Measurements from ENCODE around the gene EXOC6B.

Gene EXOC6B

DNA sequence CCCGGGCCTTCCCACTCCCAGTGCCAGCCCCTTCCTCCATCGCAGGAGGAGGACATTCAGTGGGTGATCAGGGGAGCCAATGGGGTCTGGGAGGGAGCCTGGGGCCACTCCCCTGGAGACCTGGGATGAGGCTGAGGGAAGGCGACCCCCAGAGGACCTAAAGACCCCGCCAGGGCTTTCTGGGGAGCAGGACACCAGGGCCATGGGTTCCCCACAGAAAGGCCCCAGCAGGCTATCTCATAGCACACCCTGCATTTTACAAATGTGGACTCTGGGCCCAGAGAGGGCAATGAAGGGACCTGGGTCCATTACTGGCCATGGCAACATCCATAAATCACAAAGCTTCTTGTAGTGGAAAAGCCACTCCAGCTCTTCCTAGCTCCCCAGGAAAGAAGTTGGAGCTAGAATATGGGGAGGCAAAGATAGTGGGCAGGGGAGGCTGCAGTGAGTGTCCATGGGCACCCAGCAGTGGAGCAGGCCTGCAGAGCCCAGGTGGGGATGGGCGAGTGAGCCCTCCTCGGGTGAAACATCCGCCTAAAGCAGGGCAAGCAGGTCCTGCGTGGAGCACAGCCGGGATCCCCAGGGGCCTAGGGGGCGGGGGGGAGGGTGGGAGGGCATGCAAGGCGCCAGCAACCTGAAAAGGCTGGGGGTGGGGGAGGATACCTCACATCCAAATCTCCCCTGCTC is 692.0 kb downstream of the EXOC6B start:
- peaks cover 22% of the 10 kb centered on the region for H3K27me3 ChIP-seq (ENCODE audit: control insufficient read depth, insufficient read depth, low read length)

DNA sequence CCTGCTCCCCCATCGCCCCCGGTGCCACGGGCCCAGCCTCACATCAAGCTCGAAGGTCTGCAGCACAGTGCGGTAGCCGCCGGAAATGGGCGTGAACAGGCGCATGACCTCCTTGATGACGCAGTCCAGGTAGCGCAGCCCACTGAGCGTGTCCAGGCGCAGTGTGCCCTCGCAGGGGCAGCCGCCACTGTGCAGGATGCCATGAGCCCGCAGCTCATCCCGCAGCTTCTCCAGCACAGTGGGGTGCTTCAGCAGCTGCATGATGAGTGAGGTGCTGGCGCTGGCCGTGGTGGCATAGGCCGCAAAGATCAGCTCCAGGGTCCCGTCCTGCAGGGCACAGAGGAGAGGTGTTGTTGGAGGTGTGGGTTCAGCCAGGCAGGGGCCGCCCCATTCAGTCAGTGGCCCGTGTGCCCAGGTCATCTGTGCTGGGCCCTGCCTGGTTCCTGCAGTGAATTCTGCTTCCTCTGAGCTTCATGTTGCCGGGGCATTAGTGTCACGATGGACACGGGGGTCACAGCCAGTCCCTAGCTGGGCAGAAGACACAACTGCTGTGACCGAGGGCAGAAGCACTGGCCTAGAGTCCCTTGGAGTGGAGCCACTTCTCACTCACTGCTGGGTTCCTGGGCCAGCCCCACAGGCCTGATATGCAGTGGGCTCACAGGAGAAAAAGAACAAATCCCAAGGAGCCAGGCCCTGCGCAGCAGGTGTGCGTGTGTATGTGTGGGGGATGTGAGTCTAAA is 692.7 kb downstream of the EXOC6B start:
- Histone ChIP-seq H3K4me3 (ENCODE audit: low read depth, low read length) (no peak overlapping the region), H3K9me3 (ENCODE audit: control insufficient read depth, insufficient read depth, low read length) (no peaks in the 10 kb centered on the region), H3K27ac (ENCODE audit: low read depth, low read length) (no peak overlapping the region), H3K4me1 (ENCODE audit: control insufficient read depth, insufficient read depth, low read length) (peaks cover 11% of the 10 kb centered on the region; the same call in 1 of the 2 replicates), H3K27me3 (ENCODE audit: control insufficient read depth, insufficient read depth, low read length) (0 out of 2 replicates have a peak, but pooled peaks cover 17% of the 10 kb centered on the region), H3K9ac (ENCODE audit: low read depth, low read length) (no peak overlapping the region), H3K36me3 (ENCODE audit: control insufficient read depth, insufficient read depth, low read length) (no peaks in the 10 kb centered on the region)

More for the DNA sequence above, 692.0 kb downstream of the EXOC6B start:
- no peaks in the 10 kb centered on the region for H3K9me3 ChIP-seq (ENCODE audit: control insufficient read depth, insufficient read depth, low read length)
- H3K27ac ChIP-seq (ENCODE audit: low read depth, low read length), result no peak overlapping the region
- H3K36me3 ChIP-seq (ENCODE audit: control insufficient read depth, insufficient read depth, low read length), result no peaks in the 10 kb centered on the region
- H3K9ac ChIP-seq (ENCODE audit: low read depth, low read length), result no peak overlapping the region
- no peak overlapping the region for H3K4me3 ChIP-seq (ENCODE audit: low read depth, low read length)
- H3K4me1 ChIP-seq (ENCODE audit: control insufficient read depth, insufficient read depth, low read length), result peaks cover 11% of the 10 kb centered on the region; the same call in 1 of the 2 replicates

DNA sequence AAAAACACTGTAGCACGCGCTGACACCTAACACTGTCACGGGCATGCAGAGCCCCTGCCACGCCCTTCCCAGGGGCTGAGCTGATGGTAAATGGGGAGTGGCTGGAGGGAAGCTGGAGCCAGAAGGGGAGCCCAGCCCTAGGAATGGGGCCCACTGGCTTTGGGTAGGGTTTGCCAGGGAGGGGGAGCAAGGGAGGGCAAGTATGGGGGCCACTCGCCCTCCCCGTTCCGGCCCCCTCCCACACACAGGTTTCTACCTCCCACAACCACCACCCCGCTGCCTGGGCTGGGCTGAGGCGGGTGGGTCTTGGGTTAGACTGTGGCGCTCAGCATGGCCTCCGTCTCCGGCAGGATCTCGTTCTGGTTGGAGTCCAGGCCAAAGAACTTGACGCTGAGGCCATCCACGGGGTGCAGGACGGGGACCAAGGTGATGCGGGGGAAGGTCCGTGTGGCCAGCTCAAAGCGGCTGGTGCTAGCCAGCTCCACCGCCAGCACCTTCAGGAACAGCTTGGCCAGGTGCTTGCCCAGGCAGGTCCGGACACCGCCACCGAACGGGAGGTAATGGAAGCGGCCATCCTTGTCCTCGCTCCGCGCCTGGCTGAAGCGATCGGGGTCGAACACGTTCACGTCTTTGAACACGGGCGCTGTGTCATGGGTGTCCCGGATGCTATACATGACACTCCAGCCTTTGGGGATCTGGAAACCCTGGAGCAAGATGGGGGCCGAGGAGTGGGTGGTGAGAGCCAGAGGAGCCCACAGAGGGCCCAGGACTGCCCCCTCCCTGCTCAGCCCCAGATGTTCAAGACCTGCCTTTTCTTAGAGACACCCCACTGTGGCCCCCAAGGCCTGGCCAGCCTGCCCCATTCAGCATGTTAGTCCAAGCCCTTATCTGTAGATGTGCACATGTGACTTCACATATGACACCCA is 693.7 kb downstream of the EXOC6B start:
- Histone ChIP-seq H3K27ac (ENCODE audit: low read depth, low read length) (no peak overlapping the region), H3K4me1 (ENCODE audit: control insufficient read depth, insufficient read depth, low read length) (peaks cover 11% of the 10 kb centered on the region; the same call in 1 of the 2 replicates), H3K4me3 (ENCODE audit: low read depth, low read length) (no peak overlapping the region), H3K27me3 (ENCODE audit: control insufficient read depth, insufficient read depth, low read length) (0 out of 2 replicates have a peak, but pooled peaks cover 15% of the 10 kb centered on the region), H3K36me3 (ENCODE audit: control insufficient read depth, insufficient read depth, low read length) (no peaks in the 10 kb centered on the region), H3K9ac (ENCODE audit: low read depth, low read length) (no peak overlapping the region), H3K9me3 (ENCODE audit: control insufficient read depth, insufficient read depth, low read length) (no peaks in the 10 kb centered on the region)

DNA sequence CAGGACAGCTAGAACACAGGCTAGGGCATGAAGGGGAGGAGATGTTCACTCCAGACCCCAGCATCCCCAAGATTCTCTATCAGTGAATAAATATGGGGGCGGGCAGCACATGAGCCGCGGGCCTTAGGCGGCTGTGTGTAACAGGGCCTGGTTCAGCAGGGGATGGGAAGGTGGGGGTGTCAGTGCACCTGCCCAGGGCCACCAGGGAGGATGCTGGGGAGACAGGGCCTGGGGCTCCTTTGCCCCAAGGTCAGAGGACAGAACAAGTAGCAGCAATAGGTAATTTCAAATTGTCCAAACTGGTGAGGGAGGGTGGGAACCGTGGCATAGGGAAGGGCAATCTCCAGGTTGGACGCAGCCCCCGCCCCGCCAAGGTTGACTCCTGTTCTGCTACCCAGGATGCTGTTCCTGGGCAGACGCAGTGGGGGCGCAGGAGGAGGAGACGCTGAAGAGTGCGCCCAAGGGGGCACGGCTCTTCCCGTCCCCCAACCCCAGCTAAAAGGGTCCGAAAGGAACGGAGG is 694.4 kb downstream of the EXOC6B start:
- Histone ChIP-seq H3K36me3 (ENCODE audit: control insufficient read depth, insufficient read depth, low read length) (no peaks in the 10 kb centered on the region), H3K4me3 (ENCODE audit: low read depth, low read length) (no peak overlapping the region), H3K27me3 (ENCODE audit: control insufficient read depth, insufficient read depth, low read length) (0 out of 2 replicates have a peak, but pooled peaks cover 15% of the 10 kb centered on the region), H3K9ac (ENCODE audit: low read depth, low read length) (no peak overlapping the region), H3K4me1 (ENCODE audit: control insufficient read depth, insufficient read depth, low read length) (peaks cover 11% of the 10 kb centered on the region; the same call in 1 of the 2 replicates), H3K27ac (ENCODE audit: low read depth, low read length) (no peak overlapping the region), H3K9me3 (ENCODE audit: control insufficient read depth, insufficient read depth, low read length) (no peaks in the 10 kb centered on the region)

DNA sequence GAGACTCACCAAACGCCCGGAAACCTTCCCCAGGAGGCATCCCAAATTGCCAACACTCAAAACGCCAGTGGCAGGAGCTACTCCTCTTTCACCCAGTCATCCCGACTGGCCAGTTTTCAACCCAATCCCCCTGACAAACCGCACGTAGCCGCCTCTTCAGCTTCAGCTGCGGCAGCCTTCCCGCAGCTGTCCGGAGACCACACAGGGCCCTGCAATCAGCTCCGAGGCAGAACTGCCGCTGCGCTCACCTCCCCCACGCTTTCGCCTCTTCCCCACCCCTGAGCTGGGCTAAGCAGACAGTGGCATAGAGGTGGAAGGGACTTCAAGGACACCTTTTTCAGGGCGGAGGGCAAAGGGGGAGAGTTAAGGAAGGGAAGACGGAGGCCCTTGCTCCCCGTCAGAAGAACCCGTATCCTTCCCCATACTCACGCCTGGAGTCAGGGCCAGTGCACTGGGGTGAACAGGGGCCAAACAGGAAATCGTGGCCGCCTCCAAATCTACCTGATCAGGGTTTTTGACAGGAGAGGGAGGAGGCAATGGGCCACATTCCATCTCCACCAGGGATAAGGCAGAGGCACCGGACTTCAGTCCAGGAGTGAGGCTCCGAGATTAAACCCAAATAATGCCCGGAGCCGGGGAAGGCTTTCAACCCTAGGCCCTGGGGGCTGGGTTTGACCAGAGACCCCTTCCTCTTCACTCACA is 695.0 kb downstream of the EXOC6B start:
- no peaks in the 10 kb centered on the region for H3K36me3 ChIP-seq (ENCODE audit: control insufficient read depth, insufficient read depth, low read length)
- H3K4me1 ChIP-seq (ENCODE audit: control insufficient read depth, insufficient read depth, low read length), result peaks cover 11% of the 10 kb centered on the region; the same call in 1 of the 2 replicates
- no peak overlapping the region for H3K27ac ChIP-seq (ENCODE audit: low read depth, low read length)
- H3K9ac ChIP-seq (ENCODE audit: low read depth, low read length), result no peak overlapping the region
- no peaks in the 10 kb centered on the region for H3K9me3 ChIP-seq (ENCODE audit: control insufficient read depth, insufficient read depth, low read length)
- no peak overlapping the region for H3K4me3 ChIP-seq (ENCODE audit: low read depth, low read length)
- peaks cover 15% of the 10 kb centered on the region; the same call in 1 of the 2 replicates for H3K27me3 ChIP-seq (ENCODE audit: control insufficient read depth, insufficient read depth, low read length)

DNA sequence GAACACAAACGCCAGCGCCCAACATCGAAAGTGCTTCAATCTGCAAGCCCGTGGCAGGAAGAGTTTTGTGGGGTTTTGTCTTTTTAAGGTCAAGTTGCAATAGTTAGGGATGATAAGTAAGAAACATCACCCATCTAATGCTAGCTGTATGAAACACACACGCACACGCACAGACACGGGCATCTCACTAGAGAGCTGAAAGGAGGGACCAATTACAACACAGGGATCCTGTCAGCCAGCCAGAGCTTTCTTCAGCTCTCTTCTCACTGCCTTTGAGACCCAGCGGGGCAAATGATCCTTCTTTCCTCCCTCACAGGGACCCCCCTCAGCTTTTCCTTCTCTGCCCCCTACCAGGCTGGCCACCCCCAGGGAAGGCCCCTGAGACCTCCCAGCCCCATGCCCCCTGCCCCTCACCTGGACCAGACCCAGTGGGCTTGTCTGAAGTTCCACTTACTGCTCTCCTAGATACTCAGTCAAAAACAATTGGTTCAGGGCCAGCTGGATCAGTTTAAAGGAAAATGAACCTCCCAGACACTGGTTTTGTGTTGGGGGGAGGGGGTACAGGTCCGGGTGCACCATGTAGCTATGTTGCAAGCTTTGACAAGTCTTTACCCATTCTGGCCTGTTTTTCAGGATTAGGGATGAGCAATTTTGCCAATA is 696.0 kb downstream of the EXOC6B start:
- no peak overlapping the region for H3K27ac ChIP-seq (ENCODE audit: low read depth, low read length)

DNA sequence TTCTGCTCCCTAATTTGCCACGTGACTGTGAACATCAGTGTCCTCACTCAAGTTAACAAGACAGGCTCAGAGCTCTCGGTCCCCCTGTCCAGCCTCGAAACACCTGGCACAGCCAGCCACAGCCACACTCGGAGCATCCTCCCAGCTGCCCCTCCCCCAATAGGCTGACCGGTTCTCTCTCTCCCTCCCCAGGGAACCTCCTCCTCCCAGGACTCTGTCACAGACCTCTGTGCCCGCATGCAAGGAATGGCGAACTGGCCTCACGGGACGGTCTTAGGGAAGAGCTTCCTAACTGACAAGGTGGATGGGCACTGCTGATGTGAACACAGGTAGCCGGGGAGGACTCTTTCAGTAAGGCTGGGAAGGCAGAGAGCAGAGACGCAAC is 697.0 kb downstream of the EXOC6B start:
- H3K9me3 ChIP-seq (ENCODE audit: control insufficient read depth, insufficient read depth, low read length), result no peaks in the 10 kb centered on the region
- H3K4me1 ChIP-seq (ENCODE audit: control insufficient read depth, insufficient read depth, low read length), result peaks cover 11% of the 10 kb centered on the region; the same call in 1 of the 2 replicates
- peaks cover 15% of the 10 kb centered on the region; the same call in 1 of the 2 replicates for H3K27me3 ChIP-seq (ENCODE audit: control insufficient read depth, insufficient read depth, low read length)
- H3K9ac ChIP-seq (ENCODE audit: low read depth, low read length), result no peak overlapping the region
- H3K27ac ChIP-seq (ENCODE audit: low read depth, low read length), result no peak overlapping the region
- H3K36me3 ChIP-seq (ENCODE audit: control insufficient read depth, insufficient read depth, low read length), result no peaks in the 10 kb centered on the region
- H3K4me3 ChIP-seq (ENCODE audit: low read depth, low read length), result no peak overlapping the region

More for the DNA sequence above, 696.0 kb downstream of the EXOC6B start:
- Histone ChIP-seq H3K27me3 (ENCODE audit: control insufficient read depth, insufficient read depth, low read length) (peaks cover 15% of the 10 kb centered on the region; the same call in 1 of the 2 replicates), H3K9me3 (ENCODE audit: control insufficient read depth, insufficient read depth, low read length) (no peaks in the 10 kb centered on the region), H3K4me1 (ENCODE audit: control insufficient read depth, insufficient read depth, low read length) (peaks cover 11% of the 10 kb centered on the region; the same call in 1 of the 2 replicates), H3K4me3 (ENCODE audit: low read depth, low read length) (no peak overlapping the region), H3K36me3 (ENCODE audit: control insufficient read depth, insufficient read depth, low read length) (no peaks in the 10 kb centered on the region), H3K9ac (ENCODE audit: low read depth, low read length) (no peak overlapping the region)

DNA sequence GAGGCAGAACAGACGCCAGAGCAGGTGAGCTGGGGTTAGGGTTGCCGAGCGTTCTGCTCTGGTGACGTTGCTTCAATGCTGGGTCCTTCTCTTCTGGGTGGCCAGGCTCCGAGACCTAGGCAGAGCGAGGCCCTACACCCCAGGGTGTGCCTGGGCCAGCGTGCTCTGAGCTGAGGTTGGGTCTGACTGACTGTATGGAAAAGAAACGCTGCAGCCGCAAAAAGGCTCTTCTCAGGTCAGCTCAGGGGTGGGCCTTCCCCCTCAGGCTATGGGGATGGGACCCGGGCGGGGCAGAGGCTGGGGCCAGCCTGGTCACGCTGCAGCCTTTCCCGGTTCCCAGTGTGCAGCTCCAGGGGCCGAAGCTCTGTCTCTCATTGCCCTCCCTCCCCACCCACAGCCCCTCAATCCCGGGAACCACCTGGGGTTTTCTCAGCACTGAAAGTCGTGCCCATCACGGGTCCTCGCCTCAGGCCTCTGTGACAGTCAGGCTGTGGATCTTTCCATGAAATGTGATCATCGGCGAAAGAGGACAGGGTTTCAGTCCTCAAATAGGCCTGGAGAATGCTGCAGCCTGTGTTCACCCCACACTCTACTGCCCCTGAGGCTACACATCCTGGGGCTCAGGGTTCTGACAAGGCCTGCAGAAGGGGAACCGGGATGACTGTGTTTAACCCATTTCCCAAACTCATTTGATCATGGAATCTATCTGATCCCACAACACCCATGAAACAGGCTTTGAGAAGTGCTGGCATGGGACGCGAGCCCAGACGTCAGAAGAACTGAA is 697.6 kb downstream of the EXOC6B start:
- Histone ChIP-seq H3K27ac (ENCODE audit: low read depth, low read length) (no peak overlapping the region), H3K27me3 (ENCODE audit: control insufficient read depth, insufficient read depth, low read length) (peaks cover 15% of the 10 kb centered on the region; the same call in 1 of the 2 replicates), H3K9ac (ENCODE audit: low read depth, low read length) (no peak overlapping the region)

DNA sequence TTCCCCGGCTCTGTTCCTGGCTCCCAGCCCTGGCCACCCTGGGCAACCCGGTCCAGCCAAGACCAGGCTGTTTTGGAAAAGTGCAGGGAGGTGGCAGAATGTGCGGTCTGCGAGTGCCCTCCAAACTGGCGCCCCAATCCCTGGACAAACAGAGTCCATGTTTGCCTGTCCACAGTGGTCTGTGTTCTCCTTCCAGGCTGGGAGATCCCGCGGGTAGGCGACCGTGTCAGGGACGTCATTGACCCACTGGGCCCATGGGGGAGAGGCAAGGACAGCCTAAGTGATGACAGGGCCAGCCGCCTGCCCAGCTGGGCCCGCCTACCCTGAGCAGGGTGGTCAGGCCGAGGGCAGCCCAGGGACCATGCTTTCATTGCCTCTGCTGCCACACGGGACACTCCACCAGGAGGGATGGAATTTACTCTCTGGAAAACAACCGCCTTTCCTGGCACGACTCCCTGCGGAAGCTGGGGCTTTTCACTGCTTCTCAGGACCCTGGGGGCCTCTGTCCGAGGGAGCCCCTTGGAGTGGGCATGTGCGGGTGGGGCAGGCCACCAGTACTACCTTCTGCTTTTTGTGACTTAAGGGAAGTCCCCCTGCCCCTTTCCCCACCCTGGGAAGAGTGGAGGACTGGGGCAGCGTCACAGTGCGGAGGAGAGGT is 698.3 kb downstream of the EXOC6B start:
- H3K4me3 ChIP-seq (ENCODE audit: low read depth, low read length), result no peak overlapping the region
- no peaks in the 10 kb centered on the region for H3K9me3 ChIP-seq (ENCODE audit: control insufficient read depth, insufficient read depth, low read length)
- H3K4me1 ChIP-seq (ENCODE audit: control insufficient read depth, insufficient read depth, low read length), result peaks cover 11% of the 10 kb centered on the region; the same call in 1 of the 2 replicates
- H3K9ac ChIP-seq (ENCODE audit: low read depth, low read length), result no peak overlapping the region
- H3K36me3 ChIP-seq (ENCODE audit: control insufficient read depth, insufficient read depth, low read length), result no peaks in the 10 kb centered on the region
- H3K27me3 ChIP-seq (ENCODE audit: control insufficient read depth, insufficient read depth, low read length), result peaks cover 15% of the 10 kb centered on the region; the same call in 1 of the 2 replicates
- no peak overlapping the region for H3K27ac ChIP-seq (ENCODE audit: low read depth, low read length)

More for the DNA sequence above, 697.6 kb downstream of the EXOC6B start:
- Histone ChIP-seq H3K9me3 (ENCODE audit: control insufficient read depth, insufficient read depth, low read length) (no peaks in the 10 kb centered on the region), H3K4me3 (ENCODE audit: low read depth, low read length) (no peak overlapping the region), H3K4me1 (ENCODE audit: control insufficient read depth, insufficient read depth, low read length) (peaks cover 11% of the 10 kb centered on the region; the same call in 1 of the 2 replicates), H3K36me3 (ENCODE audit: control insufficient read depth, insufficient read depth, low read length) (no peaks in the 10 kb centered on the region)

All from HUES48 (cell line).